UCSD-AML1 (cell line): Measurements from ENCODE around the gene KIFBP.
"Not testable (repeated sequence)": the region's sequence is repeated elsewhere in the genome, so short reads cannot be mapped to it uniquely, and the experiment has no call there.

Source experiments
- DNase-seq: peaks from one replicate; lab custom pipeline; 2025; ENCODE audit not compliant: unreplicated experiment; lab: John Stamatoyannopoulos, UW

KIFBP gene

GRCh38 chr10:68988530-68989316 is at the start of gene KIFBP:
Gene KIFBP (plus strand): TSS chr10:68988803. CDS start chr10:68988833, 30 bp downstream.
- peak; percentile 91 for DNase-seq

GRCh38 chr10:68938884-68939283 is 49.7 kb upstream of the KIFBP start:
- no peak for DNase-seq

- DNase-seq, result not testable (repeated sequence)
Observed at GRCh38 chr10:68940917-68941316, 47.7 kb upstream of the KIFBP start.

GRCh38 chr10:68950598-68950997 is 38.0 kb upstream of the KIFBP start:
- no peak for DNase-seq

- DNase-seq, result no peak
Observed at GRCh38 chr10:68954904-68955303, 33.7 kb upstream of the KIFBP start.

GRCh38 chr10:68955355-68955831 is 33.2 kb upstream of the KIFBP start:
- peak; percentile 55 for DNase-seq

GRCh38 chr10:68955832-68956532 is 32.6 kb upstream of the KIFBP start, which contains the start of gene DDX21:
Gene DDX21 (plus strand): TSS chr10:68956170. CDS start chr10:68956226, 56 bp downstream.
- peak; percentile 86 for DNase-seq

GRCh38 chr10:68957284-68957615 is 31.4 kb upstream of the KIFBP start:
- DNase-seq, result no peak

GRCh38 chr10:68957654-68958053 is 30.9 kb upstream of the KIFBP start:
- DNase-seq, result no peak

- DNase-seq, result no peak
Observed at GRCh38 chr10:68959695-68960527, 28.7 kb upstream of the KIFBP start.

- no peak for DNase-seq
Observed at GRCh38 chr10:68963151-68963550, 25.5 kb upstream of the KIFBP start.

GRCh38 chr10:68973975-68974374 is 14.6 kb upstream of the KIFBP start:
- no peak for DNase-seq

- not testable (repeated sequence) for DNase-seq
Observed at GRCh38 chr10:68975936-68976473, 12.6 kb upstream of the KIFBP start.

GRCh38 chr10:68979738-68980137 is 8.9 kb upstream of the KIFBP start:
- not testable (repeated sequence) for DNase-seq

- no peak for DNase-seq
Observed at GRCh38 chr10:68981074-68981473, 7.5 kb upstream of the KIFBP start.

GRCh38 chr10:68982389-68982788 is 6.2 kb upstream of the KIFBP start:
- no peak for DNase-seq

- no peak for DNase-seq
Observed at GRCh38 chr10:68987611-68988010, 992 bp upstream of the KIFBP start.

- no peak for DNase-seq
Observed at GRCh38 chr10:68989317-68989990, 851 bp downstream of the KIFBP start.

- DNase-seq, result no peak
Observed at GRCh38 chr10:68992636-68993440, 4.2 kb downstream of the KIFBP start.

- DNase-seq, result no peak
Observed at GRCh38 chr10:68997211-68997610, 8.6 kb downstream of the KIFBP start.
